ENCODE results near the gene ATF3. TPM values are rescaled to one million over a fixed set of nuclear protein-coding genes. Genes with fewer than 3 reads are reported as not detected.

The ATF3 gene
- total and polyA plus RNA-seq, 4 donors, result 1.1 to 8.8 (median 5.5) TPM

- Histone ChIP-seq H3K4me1 (ENCODE audit: control insufficient read depth in 4 of 4, insufficient read depth in 4 of 4, low read length in 3 of 4) (peaks cover 3 to 22% (median 14%) of the 10 kb centered on the region in 4 donors), H3K27ac (ENCODE audit: low read depth in 1 of 2, low read length in 2 of 2) (no peak overlapping the region), H3K27me3 (ENCODE audit: control insufficient read depth in 4 of 4, insufficient read depth in 4 of 4, low read length in 3 of 4) (no peaks in the 10 kb centered on the region), H3K36me3 (ENCODE audit: control insufficient read depth in 4 of 4, insufficient read depth in 3 of 4, low read depth in 1 of 4, low read length in 3 of 4) (peaks cover under 1 to 9% (median 5%) of the 10 kb centered on the region in 4 donors), H3K4me3 (ENCODE audit: low read depth in 1 of 3, low read length in 3 of 3) (no peak overlapping the region), H3K9ac (ENCODE audit: low read depth in 1 of 2, low read length in 2 of 2) (no peak overlapping the region), H3K9me3 (ENCODE audit: control insufficient read depth in 4 of 4, low read length in 3 of 4) (no peaks in the 10 kb centered on the region)
- no peak for TF ChIP-seq GABPA (IDR thresholded peaks at IDR 0.05 in 1 of 2, conservative IDR thresholded peaks at IDR 0.05 in 1 of 2)
- TF ChIP-seq HNF4A (conservative IDR thresholded peaks at IDR 0.05), result no peak
- TF ChIP-seq EGR1 (IDR thresholded peaks at IDR 0.05; ENCODE audit: low read depth in 2 of 2), result no peak
- DNase-seq (ENCODE audit: low spot score), result no peak
- 95% methylated on average over 18 of the region's 18 CpGs for WGBS
Measured at GRCh38 chr1:212624976-212625501, 16.5 kb downstream of the ATF3 start.

DNA sequence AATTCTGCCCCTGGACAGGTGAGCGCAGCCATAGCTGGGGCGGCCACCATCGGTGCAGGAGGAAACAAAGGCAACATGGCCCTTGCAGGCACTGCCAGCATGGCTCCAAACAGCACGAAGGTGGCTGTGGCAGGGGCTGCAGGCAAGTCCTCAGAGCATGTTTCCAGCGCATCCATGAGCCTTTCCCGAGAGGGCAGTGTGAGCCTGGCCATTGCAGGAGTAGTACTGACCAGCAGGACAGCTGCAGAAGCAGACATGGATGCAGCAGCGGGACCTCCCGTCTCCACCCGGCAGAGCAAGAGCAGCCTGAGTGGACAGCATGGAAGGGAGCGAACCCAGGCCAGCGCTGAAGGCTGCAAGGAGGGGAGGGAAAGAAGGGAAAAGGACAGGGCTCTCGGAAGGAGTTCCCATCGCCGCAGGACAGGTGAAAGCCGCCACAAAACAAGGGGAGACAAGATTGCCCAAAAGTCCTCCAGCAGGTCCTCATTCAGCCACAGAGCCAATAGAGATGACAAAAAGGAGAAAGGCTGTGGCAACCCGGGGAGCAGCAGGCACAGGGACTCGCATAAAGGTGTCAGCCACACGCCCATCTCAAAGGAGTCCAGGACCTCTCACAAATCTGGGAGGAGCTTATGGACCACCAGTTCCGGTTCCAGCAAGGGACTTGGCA lies 17.4 kb downstream of the ATF3 start:
- Histone ChIP-seq H3K4me1 (ENCODE audit: control insufficient read depth in 4 of 4, insufficient read depth in 4 of 4, low read length in 3 of 4) (peaks cover 3 to 22% (median 14%) of the 10 kb centered on the region in 4 donors), H3K4me3 (ENCODE audit: low read depth in 1 of 3, low read length in 3 of 3) (no peak overlapping the region), H3K9ac (ENCODE audit: low read depth in 1 of 2, low read length in 2 of 2) (no peak overlapping the region), H3K27me3 (ENCODE audit: control insufficient read depth in 4 of 4, insufficient read depth in 4 of 4, low read length in 3 of 4) (no peaks in the 10 kb centered on the region), H3K36me3 (ENCODE audit: control insufficient read depth in 4 of 4, insufficient read depth in 3 of 4, low read depth in 1 of 4, low read length in 3 of 4) (peaks cover 0 to 3% (median under 1%) of the 10 kb centered on the region in 4 donors), H3K27ac (ENCODE audit: low read depth in 1 of 2, low read length in 2 of 2) (no peak overlapping the region), H3K9me3 (ENCODE audit: control insufficient read depth in 4 of 4, low read length in 3 of 4) (no peaks in the 10 kb centered on the region)
- 91% methylated on average over 19 of the region's 19 CpGs for WGBS
- TF ChIP-seq FOXA2 (IDR thresholded peaks at IDR 0.05), result no peak
- no peak for DNase-seq (ENCODE audit: low spot score)

DNA sequence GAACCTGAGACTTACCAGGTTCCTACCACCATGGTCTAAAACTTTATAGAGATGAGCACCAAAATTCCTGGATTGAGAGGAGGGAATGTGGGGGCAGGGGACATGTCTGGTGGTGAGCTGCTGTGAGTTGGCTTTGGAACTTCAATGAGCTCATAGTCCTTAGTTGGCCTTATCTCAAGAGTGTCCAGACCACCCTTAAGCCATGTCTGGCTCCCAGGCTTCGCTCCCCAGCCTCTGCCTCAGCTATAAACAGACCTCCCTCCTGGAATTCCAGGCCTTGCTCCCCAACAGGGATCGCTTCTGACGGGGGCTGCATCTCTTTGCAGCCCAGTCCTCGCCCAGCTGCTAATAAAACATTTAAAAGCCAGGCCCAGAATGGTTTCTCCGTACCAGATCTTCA lies 19.5 kb downstream of the ATF3 start:
- WGBS, result 91% methylated on average over 5 of the region's 5 CpGs
- H3K27ac ChIP-seq (ENCODE audit: low read depth in 1 of 2, low read length in 2 of 2), result no peak overlapping the region
- no peaks in the 10 kb centered on the region for H3K27me3 ChIP-seq (ENCODE audit: control insufficient read depth in 4 of 4, insufficient read depth in 4 of 4, low read length in 3 of 4)
- DNase-seq (ENCODE audit: low spot score), result no peak
- no peak overlapping the region for H3K4me3 ChIP-seq (ENCODE audit: low read depth in 1 of 3, low read length in 3 of 3)
- H3K4me1 ChIP-seq (ENCODE audit: control insufficient read depth in 4 of 4, insufficient read depth in 4 of 4, low read length in 3 of 4), result peaks cover 3 to 22% (median 14%) of the 10 kb centered on the region in 4 donors
- no peaks in the 10 kb centered on the region for H3K36me3 ChIP-seq (ENCODE audit: control insufficient read depth in 4 of 4, insufficient read depth in 3 of 4, low read depth in 1 of 4, low read length in 3 of 4)
- TF ChIP-seq FOXA2 (IDR thresholded peaks at IDR 0.05) (no peak), GABPA (IDR thresholded peaks at IDR 0.05 in 1 of 2, conservative IDR thresholded peaks at IDR 0.05 in 1 of 2) (no peak), NR2F2 (IDR thresholded peaks at IDR 0.05) (no peak), HNF4A (conservative IDR thresholded peaks at IDR 0.05) (no peak), RXRA (IDR thresholded peaks at IDR 0.05) (no peak), FOXA1 (IDR thresholded peaks at IDR 0.05) (no peak), TAF1 (conservative IDR thresholded peaks at IDR 0.05) (no peak), EGR1 (IDR thresholded peaks at IDR 0.05; ENCODE audit: low read depth in 2 of 2) (no peak), JUND (IDR thresholded peaks at IDR 0.05) (no peak), YY1 (IDR thresholded peaks at IDR 0.05) (no peak), MAX (IDR thresholded peaks at IDR 0.05) (no peak), RAD21 (IDR thresholded peaks at IDR 0.05) (no peak)
- TF ChIP-seq, protein P1, sequence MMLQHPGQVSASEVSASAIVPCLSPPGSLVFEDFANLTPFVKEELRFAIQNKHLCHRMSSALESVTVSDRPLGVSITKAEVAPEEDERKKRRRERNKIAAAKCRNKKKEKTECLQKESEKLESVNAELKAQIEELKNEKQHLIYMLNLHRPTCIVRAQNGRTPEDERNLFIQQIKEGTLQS (IDR thresholded peaks at IDR 0.05), result no peak
- H3K9ac ChIP-seq (ENCODE audit: low read depth in 1 of 2, low read length in 2 of 2), result no peak overlapping the region
- no peaks in the 10 kb centered on the region for H3K9me3 ChIP-seq (ENCODE audit: control insufficient read depth in 4 of 4, low read length in 3 of 4)
